Activated CD8-positive, alpha-beta memory T cell treated with anti-CD3 and anti-CD28 coated beads, Interleukin-2, amount 50 U/mL, for 1 hour (primary cell): Measurements from ENCODE around the gene PABPC1L.
A peak's percentile ranks its signal among the peaks of the same experiment; 100 is the strongest.
"Not testable (repeated sequence)": the region's sequence is repeated elsewhere in the genome, so short reads cannot be mapped to it uniquely, and the experiment has no call there.

ENCODE experiments used
- DNase-seq: peaks from one replicate; pipeline ENCODE4 v3.0.0-alpha.2; 2020; ENCODE audit errors: extremely low read depth

PABPC1L gene

GRCh38 chr20:44909872-44910689 lies at the start of gene PABPC1L:
Gene PABPC1L (plus strand): TSS chr20:44910060. CDS start chr20:44910144, 84 bp downstream.
- DNase-seq: peak; percentile 32

GRCh38 chr20:44861531-44862006 lies 48.3 kb upstream of the PABPC1L start:
- no peak for DNase-seq

- DNase-seq: no peak
These were observed 47.6 kb upstream of the PABPC1L start for GRCh38 chr20:44862286-44862685.

- not testable (repeated sequence) for DNase-seq
These were observed 46.3 kb upstream of the PABPC1L start for GRCh38 chr20:44863365-44864084.

- not testable (repeated sequence) for DNase-seq
These were observed 45.4 kb upstream of the PABPC1L start for GRCh38 chr20:44864493-44864892.

GRCh38 chr20:44866703-44867335 lies 43.0 kb upstream of the PABPC1L start:
- no peak for DNase-seq

- no peak for DNase-seq
These were observed 40.4 kb upstream of the PABPC1L start for GRCh38 chr20:44869471-44869870.

GRCh38 chr20:44882360-44882759 lies 27.5 kb upstream of the PABPC1L start:
- DNase-seq: not testable (repeated sequence)

GRCh38 chr20:44883214-44883902 lies 26.5 kb upstream of the PABPC1L start:
- DNase-seq: no peak

- DNase-seq: no peak
These were observed 24.9 kb upstream of the PABPC1L start for GRCh38 chr20:44884907-44885391.

GRCh38 chr20:44885392-44886265 lies 24.2 kb upstream of the PABPC1L start, which contains the start of gene YWHAB:
Gene YWHAB (plus strand): TSS chr20:44885705. CDS start chr20:44901534, 15,829 bp downstream.
- peak; percentile 92 for DNase-seq

- no peak for DNase-seq
These were observed 23.6 kb upstream of the PABPC1L start for GRCh38 chr20:44886266-44886651.

GRCh38 chr20:44886828-44887227 lies 23.0 kb upstream of the PABPC1L start:
- DNase-seq: no peak

GRCh38 chr20:44887466-44887865 lies 22.4 kb upstream of the PABPC1L start:
- no peak for DNase-seq

- DNase-seq: no peak
These were observed 21.4 kb upstream of the PABPC1L start for GRCh38 chr20:44888226-44889103.

GRCh38 chr20:44891826-44892225 lies 18.0 kb upstream of the PABPC1L start:
- no peak for DNase-seq

GRCh38 chr20:44894959-44895358 lies 14.9 kb upstream of the PABPC1L start:
- DNase-seq: no peak

GRCh38 chr20:44896583-44896982 lies 13.3 kb upstream of the PABPC1L start:
- no peak for DNase-seq

- no peak for DNase-seq
These were observed 12.7 kb upstream of the PABPC1L start for GRCh38 chr20:44897133-44897532.
